Rectal smooth muscle tissue (tissue), 1 donor: ENCODE results near the gene PRR12.

Source experiments
- H3K27ac ChIP-seq: one replicate; pipeline ENCODE4 v1.7.0; 2013; ENCODE audit warnings: low read depth, low read length, inconsistent platforms
- H3K27me3 ChIP-seq: one replicate; pipeline ENCODE4 v1.7.0; 2013; ENCODE audit warnings: low read length; ENCODE audit not compliant: control insufficient read depth, insufficient read depth
- H3K36me3 ChIP-seq: one replicate; pipeline ENCODE4 v1.7.0; 2013; ENCODE audit warnings: low read length; ENCODE audit not compliant: control insufficient read depth, insufficient read depth
- H3K4me1 ChIP-seq: one replicate; pipeline ENCODE4 v1.7.0; 2013; ENCODE audit warnings: low read length; ENCODE audit not compliant: control insufficient read depth, insufficient read depth
- H3K4me3 ChIP-seq: one replicate; pipeline ENCODE4 v1.7.0; 2013; ENCODE audit warnings: low read length
- H3K9ac ChIP-seq: one replicate; pipeline ENCODE4 v1.7.0; 2013; ENCODE audit warnings: low read length

PRR12 gene

GRCh38 chr19:49652551-49653465 lies 61.8 kb downstream of the PRR12 start:
- peaks cover 41% of the 10 kb centered on the region for H3K36me3 ChIP-seq
- no peaks in the 10 kb centered on the region for H3K27me3 ChIP-seq
- no peak overlapping the region for H3K4me3 ChIP-seq

GRCh38 chr19:49653466-49653806 lies 62.5 kb downstream of the PRR12 start:
- Histone ChIP-seq H3K27ac (no peak overlapping the region), H3K4me3 (no peak overlapping the region), H3K4me1 (no peaks in the 10 kb centered on the region), H3K27me3 (no peaks in the 10 kb centered on the region), H3K9ac (no peak overlapping the region), H3K36me3 (peaks cover 43% of the 10 kb centered on the region)

More at GRCh38 chr19:49652551-49653465, 61.8 kb downstream of the PRR12 start:
- Histone ChIP-seq H3K27ac (no peak overlapping the region), H3K9ac (no peak overlapping the region), H3K4me1 (no peaks in the 10 kb centered on the region)

GRCh38 chr19:49654581-49654980 lies 63.6 kb downstream of the PRR12 start:
- no peaks in the 10 kb centered on the region for H3K27me3 ChIP-seq
- no peaks in the 10 kb centered on the region for H3K4me1 ChIP-seq
- H3K27ac ChIP-seq: no peak overlapping the region
- H3K4me3 ChIP-seq: no peak overlapping the region
- H3K9ac ChIP-seq: no peak overlapping the region
- H3K36me3 ChIP-seq: peaks cover 46% of the 10 kb centered on the region

DNA sequence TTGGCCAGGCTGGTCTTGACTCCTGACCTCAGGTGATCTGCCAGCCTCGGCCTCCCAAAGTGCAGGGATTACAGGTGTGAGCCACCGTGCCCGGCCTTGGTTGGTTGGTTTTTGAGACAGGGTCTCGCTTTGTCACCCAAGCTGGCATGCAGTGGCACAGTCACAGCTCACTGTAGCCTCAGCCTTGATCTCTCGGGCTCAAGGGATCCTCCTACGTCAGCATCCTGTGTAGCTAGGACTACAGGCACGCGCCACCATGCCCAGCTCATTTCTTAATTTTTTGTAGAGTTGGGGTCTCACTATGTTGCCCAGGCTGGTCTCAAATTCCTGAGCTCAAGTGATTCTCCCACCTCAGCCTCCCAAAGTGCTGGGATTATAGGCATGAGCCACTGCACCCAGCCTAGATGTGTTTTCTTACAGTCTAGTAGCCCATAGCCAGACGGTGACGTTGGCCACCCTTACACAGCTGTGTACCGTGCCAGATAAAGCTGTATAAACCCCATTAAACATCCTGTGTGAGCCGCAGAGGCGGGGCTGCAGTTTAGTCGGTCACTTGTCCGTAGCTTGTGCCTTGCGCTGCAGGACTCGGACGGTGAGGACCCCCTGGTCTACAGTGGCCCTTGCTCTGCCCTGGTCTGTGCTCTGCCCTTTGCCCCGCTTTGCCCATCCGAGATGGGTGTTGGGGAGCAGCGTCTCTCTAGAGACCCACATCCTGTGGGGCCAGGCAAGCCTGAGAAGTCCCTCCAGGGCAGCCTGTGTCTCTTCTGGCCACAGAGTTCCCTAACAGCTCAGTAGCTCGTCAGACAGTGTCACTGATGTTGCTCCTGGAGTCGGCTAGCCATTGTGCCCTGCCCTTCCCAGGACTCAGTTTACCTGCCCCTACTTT lies 64.8 kb downstream of the PRR12 start:
- H3K36me3 ChIP-seq: peaks cover 48% of the 10 kb centered on the region
- H3K27ac ChIP-seq: no peak overlapping the region
- no peak overlapping the region for H3K4me3 ChIP-seq

GRCh38 chr19:49656456-49657109 lies 65.6 kb downstream of the PRR12 start:
- Histone ChIP-seq H3K4me1 (no peaks in the 10 kb centered on the region), H3K27ac (no peak overlapping the region), H3K4me3 (no peak overlapping the region), H3K27me3 (no peaks in the 10 kb centered on the region), H3K9ac (no peak overlapping the region), H3K36me3 (peaks cover 51% of the 10 kb centered on the region)

More for the DNA sequence above, 64.8 kb downstream of the PRR12 start:
- H3K4me1 ChIP-seq: no peaks in the 10 kb centered on the region
- H3K27me3 ChIP-seq: no peaks in the 10 kb centered on the region
- H3K9ac ChIP-seq: no peak overlapping the region

DNA sequence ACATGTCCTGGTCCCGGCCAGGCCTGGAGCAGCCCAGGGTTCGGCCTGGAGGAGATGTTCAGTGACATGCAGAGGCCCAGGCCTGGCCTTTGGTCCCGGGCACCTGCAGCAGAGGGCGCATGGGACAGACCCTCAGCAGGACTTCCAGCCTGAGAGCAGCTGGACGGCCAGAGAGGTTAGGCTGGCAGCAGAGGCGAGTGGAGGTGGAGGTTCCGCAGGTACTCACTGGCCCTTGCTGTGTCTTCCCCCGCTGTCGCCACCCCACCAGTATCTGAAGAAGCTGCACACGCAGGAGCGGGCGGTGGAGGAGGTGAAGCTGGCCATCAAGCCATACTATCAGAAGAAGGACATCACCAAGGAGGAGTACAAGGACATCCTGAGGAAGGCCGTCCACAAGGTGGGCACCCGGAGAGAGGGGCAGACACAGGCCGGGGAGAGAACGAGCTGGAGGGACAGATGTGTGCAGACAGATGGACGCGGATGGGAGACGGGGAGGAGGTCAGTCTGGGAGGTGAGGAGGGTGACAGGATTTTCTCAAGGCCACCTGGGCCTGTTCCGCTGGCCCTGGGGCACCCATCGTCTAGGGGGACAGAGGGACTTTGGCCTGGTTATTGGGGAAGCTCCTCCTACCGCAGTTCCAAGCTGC lies 66.6 kb downstream of the PRR12 start:
- H3K9ac ChIP-seq: no peak overlapping the region
- H3K4me1 ChIP-seq: no peaks in the 10 kb centered on the region
- no peak overlapping the region for H3K4me3 ChIP-seq
- H3K36me3 ChIP-seq: peaks cover 52% of the 10 kb centered on the region
- no peaks in the 10 kb centered on the region for H3K27me3 ChIP-seq
- H3K27ac ChIP-seq: no peak overlapping the region

DNA sequence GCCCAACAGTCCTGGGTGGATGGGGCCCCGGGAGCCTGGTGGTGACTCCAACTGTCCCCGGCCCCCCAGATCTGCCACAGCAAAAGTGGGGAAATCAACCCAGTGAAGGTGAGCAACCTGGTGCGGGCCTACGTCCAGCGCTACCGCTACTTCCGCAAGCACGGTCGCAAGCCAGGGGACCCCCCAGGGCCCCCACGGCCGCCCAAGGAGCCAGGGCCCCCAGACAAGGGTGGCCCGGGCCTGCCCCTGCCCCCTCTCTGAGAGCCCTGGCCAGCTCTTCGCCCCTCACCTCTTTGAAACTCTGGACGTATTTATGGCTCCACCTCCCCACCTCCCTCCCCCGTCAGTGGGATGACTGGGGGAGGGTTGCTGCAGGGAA lies 67.1 kb downstream of the PRR12 start:
- Histone ChIP-seq H3K4me3 (no peak overlapping the region), H3K9ac (no peak overlapping the region), H3K27ac (no peak overlapping the region), H3K36me3 (peaks cover 50% of the 10 kb centered on the region), H3K4me1 (no peaks in the 10 kb centered on the region), H3K27me3 (no peaks in the 10 kb centered on the region)

GRCh38 chr19:49658566-49659442 lies 67.8 kb downstream of the PRR12 start:
- no peaks in the 10 kb centered on the region for H3K27me3 ChIP-seq
- peaks cover 47% of the 10 kb centered on the region for H3K36me3 ChIP-seq
- H3K4me1 ChIP-seq: no peaks in the 10 kb centered on the region
- no peak overlapping the region for H3K4me3 ChIP-seq
- no peak overlapping the region for H3K9ac ChIP-seq
- no peak overlapping the region for H3K27ac ChIP-seq

DNA sequence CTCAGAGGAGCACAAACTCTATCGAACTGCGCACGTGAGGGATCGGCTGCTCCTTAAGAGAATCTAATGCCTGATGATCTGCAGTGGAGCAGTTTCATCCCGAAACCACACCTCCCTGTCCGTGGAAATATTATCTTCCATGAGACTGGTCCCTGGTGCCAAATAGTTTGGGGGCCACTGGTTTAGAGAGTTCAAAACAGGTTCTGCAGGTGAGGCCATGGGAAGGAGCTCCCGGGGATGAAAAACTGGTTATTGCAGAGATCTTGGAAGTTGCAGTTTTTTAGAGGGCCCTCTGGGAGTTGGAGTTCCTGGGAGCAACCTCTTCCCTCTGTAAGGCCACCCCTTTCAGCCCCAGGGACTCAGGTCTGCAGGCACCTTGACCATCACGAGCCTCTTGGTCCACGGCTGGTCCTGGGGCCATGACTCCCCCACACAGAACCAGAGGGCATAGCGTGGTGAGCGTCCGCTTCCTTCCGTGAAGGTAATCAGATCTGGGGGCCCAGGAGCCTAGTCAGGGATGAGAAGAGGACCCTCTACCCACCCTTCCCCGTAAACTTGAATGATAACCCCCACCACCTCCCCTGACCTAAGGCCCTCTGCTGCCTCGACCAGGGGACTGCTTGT lies 69.5 kb downstream of the PRR12 start:
- peaks cover 37% of the 10 kb centered on the region for H3K36me3 ChIP-seq
- H3K9ac ChIP-seq: no peak overlapping the region
- H3K27me3 ChIP-seq: no peaks in the 10 kb centered on the region
- no peak overlapping the region for H3K27ac ChIP-seq
- no peak overlapping the region for H3K4me3 ChIP-seq
- H3K4me1 ChIP-seq: no peaks in the 10 kb centered on the region

- Histone ChIP-seq H3K4me3 (no peak overlapping the region), H3K9ac (no peak overlapping the region), H3K27ac (no peak overlapping the region), H3K4me1 (peaks cover 5% of the 10 kb centered on the region), H3K36me3 (peaks cover 27% of the 10 kb centered on the region), H3K27me3 (no peaks in the 10 kb centered on the region)
Measured at GRCh38 chr19:49662011-49662410, 71.0 kb downstream of the PRR12 start.

DNA sequence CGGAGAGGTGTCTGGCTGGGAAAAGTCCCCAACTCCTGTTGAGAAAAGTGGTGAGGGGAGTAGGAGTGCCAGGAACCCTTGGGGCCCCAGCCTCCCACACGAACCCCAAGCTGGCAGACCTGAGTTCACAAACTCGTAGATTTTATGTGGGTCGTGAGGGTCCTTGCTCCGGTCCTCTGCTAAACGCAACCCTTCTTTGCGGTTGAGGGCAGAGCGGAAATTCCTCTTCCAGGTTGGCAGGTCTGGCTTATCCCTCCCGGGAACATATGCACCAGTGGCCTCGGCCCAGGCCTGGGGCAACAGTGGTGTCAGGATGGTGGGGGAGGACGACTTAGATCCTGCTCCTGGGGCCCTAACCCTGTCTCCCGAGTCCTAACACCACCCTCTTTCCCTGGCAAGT lies 72.2 kb downstream of the PRR12 start:
- Histone ChIP-seq H3K4me3 (no peak overlapping the region), H3K36me3 (peaks cover 19% of the 10 kb centered on the region), H3K4me1 (peaks cover 5% of the 10 kb centered on the region), H3K27me3 (no peaks in the 10 kb centered on the region), H3K9ac (no peak overlapping the region), H3K27ac (no peak overlapping the region)
